HL-60 (cell line): ENCODE results near the gene MAP3K2.

Experiments used
- CTCF ChIP-seq: IDR thresholded peaks from one replicate; pipeline ENCODE4 v1.5.1; 2011; ENCODE audit warnings: low read length, control low read depth, inconsistent platforms; ENCODE audit not compliant: insufficient read depth
- GABPA ChIP-seq: IDR thresholded peaks from 2 replicates; pipeline ENCODE4 v1.6.1; 2012; ENCODE audit warnings: low read depth
- SPI1 ChIP-seq: IDR thresholded peaks from 2 replicates; pipeline ENCODE4 v1.6.1; 2012; ENCODE audit warnings: low read depth, mild to moderate bottlenecking, borderline replicate concordance

GRCh38 chr2:127313406-127313805 lies 74.4 kb downstream of the MAP3K2 start:
- TF ChIP-seq SPI1 (peak; percentile 29; the same call in 1 of the 2 replicates), CTCF (no peak), GABPA (no peak)
